GM21515 (cell line): Measurements from ENCODE around the gene GP9.
"Not testable (repeated sequence)": the region's sequence is repeated elsewhere in the genome, so short reads cannot be mapped to it uniquely, and the experiment has no call there.

ENCODE experiments used
- ATAC-seq: cut with Tn5 transposase; IDR thresholded peaks from one replicate; pipeline ENCODE4 v1.9.1; 2021; ENCODE audit not compliant: unreplicated experiment

GP9 gene

GRCh38 chr3:129069313-129070085, 8.9 kb downstream of the GP9 start:
- ATAC-seq = not testable (repeated sequence)

GRCh38 chr3:129070086-129070885, 9.7 kb downstream of the GP9 start:
- no peak for ATAC-seq

- no peak for ATAC-seq
Observed at GRCh38 chr3:129077222-129077621, 16.6 kb downstream of the GP9 start.

- ATAC-seq = no peak
Observed at GRCh38 chr3:129078510-129078909, 17.9 kb downstream of the GP9 start.

- no peak for ATAC-seq
Observed at GRCh38 chr3:129081503-129081902, 20.9 kb downstream of the GP9 start.

GRCh38 chr3:129082026-129082425, 21.4 kb downstream of the GP9 start:
- ATAC-seq = no peak

GRCh38 chr3:129084501-129084900, 23.9 kb downstream of the GP9 start:
- no peak for ATAC-seq

- ATAC-seq = no peak
Observed at GRCh38 chr3:129085165-129085715, 24.7 kb downstream of the GP9 start.

GRCh38 chr3:129085818-129086217, 25.2 kb downstream of the GP9 start:
- ATAC-seq = no peak

GRCh38 chr3:129087138-129087702, 26.6 kb downstream of the GP9 start:
- no peak for ATAC-seq

GRCh38 chr3:129087904-129088303, 27.3 kb downstream of the GP9 start:
- ATAC-seq = not testable (repeated sequence)

GRCh38 chr3:129088312-129088711, 27.7 kb downstream of the GP9 start:
- not testable (repeated sequence) for ATAC-seq

GRCh38 chr3:129095285-129095684, 34.7 kb downstream of the GP9 start:
- ATAC-seq = no peak

- ATAC-seq = no peak
Observed at GRCh38 chr3:129100274-129100673, 39.7 kb downstream of the GP9 start.

GRCh38 chr3:129101370-129102138, 41.0 kb downstream of the GP9 start:
- ATAC-seq = no peak

GRCh38 chr3:129103296-129103695, 42.7 kb downstream of the GP9 start:
- no peak for ATAC-seq

GRCh38 chr3:129104051-129104450, 43.5 kb downstream of the GP9 start:
- no peak for ATAC-seq

GRCh38 chr3:129104498-129105079, 44.0 kb downstream of the GP9 start:
- no peak for ATAC-seq

- no peak for ATAC-seq
Observed at GRCh38 chr3:129105862-129106261, 45.3 kb downstream of the GP9 start.

GRCh38 chr3:129106320-129106719, 45.7 kb downstream of the GP9 start:
- no peak for ATAC-seq
